ENCODE results near the gene SIL1. TPM values are rescaled to one million over a fixed set of nuclear protein-coding genes. Genes with fewer than 3 reads are reported as not detected.

Gene SIL1
- total and polyA plus RNA-seq, 9 of the 15 experiments (the other 6 are each of a cell fraction or from before 2014, with no cell fraction given) = 1.3 to 30.5 (median 18.1) TPM

GRCh38 chr5:139148306-139148705 is 49.9 kb downstream of the SIL1 start (continued):
- no peak for TF ChIP-seq SAP30 (IDR thresholded peaks at IDR 0.05; ENCODE audit: borderline replicate concordance, insufficient read depth, low read depth, low read length, poor library complexity, severe bottlenecking)
- TF ChIP-seq KDM4B (IDR thresholded peaks at IDR 0.05; ENCODE audit: borderline replicate concordance in 2 of 2, low read depth in 1 of 2) = no peak

- POLR2A ChIA-PET = interaction anchor here (0.7 to 1.3 kb wide), 4 partner anchors 10 to 546 kb away, joined by 3 to 6 read pairs (median 4); no protein-coding TSS in a partner anchor
- Histone ChIP-seq H4K20me1 (replicated peaks; ENCODE audit: control insufficient read depth, insufficient read depth, low read length) (peaks cover 25% of the 10 kb centered on the region; the same call in 1 of the 2 replicates), H3K9ac (ENCODE audit: insufficient read depth in 1 of 2, low read depth in 2 of 2, low read length in 2 of 2) (no peak overlapping the region), H3K4me3 (no peak overlapping the region), H3K9me3 (replicated peaks; ENCODE audit: control insufficient read depth, insufficient read depth, low read depth, low read length) (no peaks in the 10 kb centered on the region), H3K4me1 (replicated peaks in 1 of 2; ENCODE audit: control insufficient read depth in 2 of 2, insufficient read depth in 2 of 2, low read length in 2 of 2) (peaks cover 19 to 26% of the 10 kb centered on the region in 2 experiments), H3K4me2 (ENCODE audit: insufficient read depth, low read length) (no peak overlapping the region), H3K79me2 (ENCODE audit: control insufficient read depth, insufficient read depth, low read length) (no peaks in the 10 kb centered on the region), H3K27ac (ENCODE audit: extremely low read depth, low read depth, low read length) (no peak overlapping the region), H3K27me3 (ENCODE audit: control insufficient read depth in 2 of 2, insufficient read depth in 2 of 2, low read length in 2 of 2) (no peaks in the 10 kb centered on the region), H2AFZ (ENCODE audit: low read depth, low read length) (no peak overlapping the region), H3K9me1 (ENCODE audit: control insufficient read depth, insufficient read depth, low read length) (peaks cover 4% of the 10 kb centered on the region), H3K36me3 (ENCODE audit: control insufficient read depth, insufficient read depth, low read length) (no peaks in the 10 kb centered on the region)
- in situ Hi-C loops (cut with MboI) (no loop called here), intact Hi-C loops (cut with micrococcal nuclease) (no loop called here)
- DNase-seq (ENCODE audit: extremely low read depth in 1 of 4, low spot score in 3 of 4) (no peak), FAIRE-seq (no peak), ATAC-seq (no peak)
- CTCF ChIA-PET (ENCODE audit: low intra/inter-chr PET ratio) = no interaction called here
- 30% methylated on average over 2 of the region's 2 CpGs for WGBS (ENCODE audit: insufficient coverage, low coverage, missing lambda C conversion rate)
- TF ChIP-seq NR2C1 (IDR thresholded peaks at IDR 0.05) (no peak), NR2C1 (tag; IDR thresholded peaks at IDR 0.05) (no peak), PBX2 (CRISPR knock-in tag; IDR thresholded peaks at IDR 0.05; ENCODE audit: low read depth) (no peak), PBX2 (tag; conservative IDR thresholded peaks at IDR 0.05; ENCODE audit: low read depth) (0 out of 2 replicates have a peak, but pooled peaks have one; percentile 25), ELF4 (CRISPR knock-in tag; IDR thresholded peaks at IDR 0.05) (no peak), TSHZ1 (CRISPR knock-in tag; IDR thresholded peaks at IDR 0.05) (no peak)
- no TSS peak for BruUV-seq (replicated peaks)
Measured at GRCh38 chr5:139147483-139148087, 50.6 kb downstream of the SIL1 start.
